DLD1 (cell line): ENCODE results near the gene TADA2A.
"Not testable (repeated sequence)": the region's sequence is repeated elsewhere in the genome, so short reads cannot be mapped to it uniquely, and the experiment has no call there.

Experiments used
- in situ Hi-C: cut with HindIII; loops from 2 replicates; pipeline ENCODE4 v1.10.0; 2017; ENCODE audit warnings: low sequenced_read_pairs

Gene TADA2A

DNA sequence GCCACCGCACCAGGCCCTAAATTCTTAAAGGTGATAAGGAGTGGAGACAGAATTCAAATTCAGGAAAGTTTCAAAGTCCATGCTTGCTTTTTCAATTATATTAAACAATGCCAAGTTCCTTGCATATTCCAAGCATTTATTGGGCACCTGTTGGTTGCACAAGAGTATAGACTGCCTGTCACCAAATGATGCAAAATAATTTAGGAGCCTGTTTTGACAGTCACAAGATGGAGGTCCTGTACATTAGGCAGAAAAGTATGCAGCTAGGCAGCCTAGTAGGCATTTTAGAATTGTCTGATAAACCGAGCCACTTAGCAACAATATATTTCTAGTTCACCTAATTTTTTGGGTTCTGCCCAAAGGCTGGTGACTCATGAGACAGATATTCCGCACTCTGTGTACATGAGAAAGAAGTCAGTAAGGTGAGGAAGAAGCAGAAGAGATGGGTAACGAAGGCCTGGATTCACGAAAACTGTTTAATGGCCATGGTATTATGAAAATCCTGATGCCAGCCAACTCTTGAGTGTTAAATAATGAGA, 7.4 kb upstream of the TADA2A start:
- in situ Hi-C loops, result no loop called here

- in situ Hi-C loops, result no loop called here
Measured at GRCh38 chr17:37400505-37400904, 6.2 kb upstream of the TADA2A start.

DNA sequence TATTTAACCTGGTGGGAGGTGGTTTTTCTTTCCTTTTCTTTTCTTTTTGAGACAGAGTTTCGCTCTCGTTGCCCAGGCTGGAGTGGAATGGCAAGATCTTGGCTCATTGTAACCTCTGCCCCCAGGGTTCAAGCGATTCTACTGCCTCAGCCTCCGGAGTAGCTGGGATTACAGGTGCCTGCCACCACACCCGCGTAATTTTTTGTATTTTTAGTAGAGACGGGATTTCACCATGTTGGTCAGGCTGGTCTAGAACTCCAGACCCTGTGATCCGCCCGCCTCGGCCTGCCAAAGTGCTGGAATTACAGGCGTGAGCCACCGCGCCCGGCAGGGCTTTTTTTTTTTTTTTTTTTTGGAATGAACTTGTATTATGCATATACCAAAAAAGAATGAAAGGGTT, 1.2 kb upstream of the TADA2A start:
- in situ Hi-C loops, result not testable (repeated sequence)

DNA sequence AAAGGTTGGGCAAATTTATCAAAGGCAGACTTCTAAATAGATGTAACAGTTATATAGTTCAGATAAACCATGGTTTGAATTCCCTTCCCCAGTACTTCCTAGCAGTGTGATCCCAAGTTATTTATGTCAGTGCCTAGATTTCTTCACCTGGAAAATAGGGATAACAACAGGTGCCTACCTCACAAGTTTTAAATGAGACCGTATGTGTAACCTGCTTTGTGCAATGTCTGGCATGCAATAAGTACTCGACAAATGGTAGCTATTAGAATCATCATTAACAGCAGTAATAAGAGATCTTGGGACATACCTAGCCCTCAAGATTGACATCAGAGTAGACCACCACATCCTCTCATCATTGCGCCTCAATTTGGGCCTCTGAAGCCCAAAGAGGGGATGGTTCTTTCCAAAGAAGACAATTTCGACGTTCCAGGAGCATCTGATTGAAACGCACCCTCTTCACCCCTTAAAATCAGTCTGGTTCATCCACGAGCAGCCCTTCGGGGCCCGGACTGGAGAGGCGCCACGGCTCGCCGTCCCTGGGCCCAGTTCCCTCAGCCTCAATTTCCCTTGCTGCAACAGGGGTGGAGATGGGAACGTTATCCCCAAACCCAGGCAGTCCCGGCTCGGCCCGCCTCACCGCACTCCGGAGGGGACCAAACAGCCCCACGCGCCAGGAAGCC, 591 bp upstream of the TADA2A start:
- in situ Hi-C loops, result no loop called here

GRCh38 chr17:37408145-37408479, 1.4 kb downstream of the TADA2A start:
- in situ Hi-C loops, result not testable (repeated sequence)

DNA sequence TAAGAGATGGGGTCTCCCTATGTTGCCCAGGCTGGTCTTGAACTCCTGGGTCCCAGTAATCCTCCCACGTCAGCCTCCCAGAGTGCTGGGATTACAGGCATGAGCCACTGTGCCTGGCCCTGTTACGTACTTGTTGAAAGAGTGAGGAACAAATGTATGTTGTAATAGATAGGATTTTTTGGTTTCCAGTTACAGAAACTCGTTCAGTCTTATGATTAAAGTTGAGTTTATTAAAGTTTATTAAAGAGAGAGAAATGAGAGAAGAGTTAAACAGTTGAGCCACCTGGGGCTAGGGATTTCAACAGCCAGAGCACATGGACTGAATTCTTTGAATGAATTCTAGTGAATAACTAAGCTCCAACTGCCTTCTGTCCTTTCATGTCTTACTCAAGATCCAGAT, 3.7 kb downstream of the TADA2A start:
- in situ Hi-C loops, result no loop called here

- in situ Hi-C loops, result no loop called here
Measured at GRCh38 chr17:37413875-37414519, 7.3 kb downstream of the TADA2A start.

DNA sequence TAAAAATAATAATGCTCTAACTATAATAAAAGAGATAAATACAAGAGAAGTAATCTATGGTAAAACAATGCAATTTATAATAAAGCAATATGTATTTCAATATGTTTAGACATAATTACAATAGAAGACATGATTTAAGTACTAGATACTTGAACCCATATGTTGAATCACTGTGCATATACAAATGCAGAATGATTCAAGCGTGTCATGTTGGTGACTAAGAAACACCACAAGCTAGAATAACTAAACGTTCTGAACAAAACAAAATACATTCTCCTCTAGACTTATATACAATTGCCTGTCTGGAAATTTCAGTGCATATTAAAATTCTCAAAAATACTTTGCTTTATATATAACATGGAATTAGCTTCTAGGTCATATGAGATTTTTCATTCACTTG, 11.2 kb downstream of the TADA2A start:
- in situ Hi-C loops, result no loop called here

GRCh38 chr17:37422971-37423625, 16.4 kb downstream of the TADA2A start:
- in situ Hi-C loops, result no loop called here

DNA sequence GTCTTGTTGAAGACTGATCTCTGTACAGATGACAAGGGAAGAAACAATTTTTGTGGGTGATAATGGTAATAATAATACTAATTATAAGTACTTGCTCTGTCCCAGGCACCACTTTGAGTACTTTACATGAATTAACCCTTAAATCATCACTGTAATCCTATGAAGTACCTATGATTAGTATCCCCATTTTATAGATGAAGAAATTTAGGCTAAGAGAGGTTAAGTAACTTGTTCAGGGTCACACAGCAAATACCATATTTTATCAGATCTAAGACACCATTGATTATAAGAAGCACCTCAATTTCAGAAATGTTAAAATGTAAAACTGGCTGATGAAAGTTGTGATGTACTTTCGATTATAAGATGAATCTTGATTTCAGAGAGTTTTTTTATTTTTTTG, 18.6 kb downstream of the TADA2A start:
- in situ Hi-C loops, result no loop called here

GRCh38 chr17:37429039-37429438, 22.4 kb downstream of the TADA2A start:
- in situ Hi-C loops, result no loop called here

GRCh38 chr17:37429453-37429852, 22.8 kb downstream of the TADA2A start:
- in situ Hi-C loops, result no loop called here

DNA sequence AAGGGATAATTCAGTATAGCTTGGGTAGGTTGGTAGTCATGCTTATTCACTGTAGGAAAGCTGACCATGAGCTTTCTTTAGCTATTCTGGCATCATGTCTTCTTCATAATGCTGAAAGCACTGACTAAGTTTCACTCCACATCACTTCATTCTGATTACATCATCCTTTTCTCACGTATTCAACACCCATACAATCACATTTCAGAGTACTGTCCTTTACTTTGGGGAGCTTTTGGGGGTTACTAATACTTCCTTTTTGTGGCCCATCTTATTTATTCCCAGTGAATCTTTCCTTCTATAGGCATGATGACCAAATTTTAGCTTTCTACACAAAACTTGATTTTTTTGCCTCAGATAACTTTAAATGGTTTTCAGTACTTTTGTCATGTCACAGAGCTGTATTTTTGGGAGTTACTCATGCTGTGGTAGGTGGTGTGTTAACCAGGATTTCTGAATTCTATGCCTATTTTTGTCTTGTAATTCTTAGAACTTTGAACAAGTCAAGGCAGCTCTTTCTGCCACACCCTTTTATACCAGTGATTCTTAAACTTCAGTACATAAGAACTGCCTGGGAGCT, 23.5 kb downstream of the TADA2A start:
- in situ Hi-C loops, result no loop called here

DNA sequence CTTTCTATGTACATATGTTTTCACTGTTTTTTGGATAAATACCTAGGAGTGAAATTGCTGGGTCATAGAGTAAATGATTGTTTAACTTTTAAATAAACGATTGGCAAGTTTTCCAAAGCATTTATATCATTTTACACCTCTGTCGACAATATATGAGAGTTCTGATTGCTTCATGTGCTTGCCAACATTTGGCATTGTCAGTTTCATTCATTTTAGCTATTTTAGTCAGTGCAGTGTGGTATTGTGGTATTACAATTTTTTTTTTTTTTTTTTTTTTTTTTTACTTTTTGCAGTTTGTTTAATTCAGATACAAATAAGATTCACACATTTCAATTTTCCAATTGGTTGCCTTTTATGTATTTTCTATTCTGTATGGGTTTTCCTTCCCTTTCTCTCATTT, 26.0 kb downstream of the TADA2A start:
- in situ Hi-C loops, result no loop called here

DNA sequence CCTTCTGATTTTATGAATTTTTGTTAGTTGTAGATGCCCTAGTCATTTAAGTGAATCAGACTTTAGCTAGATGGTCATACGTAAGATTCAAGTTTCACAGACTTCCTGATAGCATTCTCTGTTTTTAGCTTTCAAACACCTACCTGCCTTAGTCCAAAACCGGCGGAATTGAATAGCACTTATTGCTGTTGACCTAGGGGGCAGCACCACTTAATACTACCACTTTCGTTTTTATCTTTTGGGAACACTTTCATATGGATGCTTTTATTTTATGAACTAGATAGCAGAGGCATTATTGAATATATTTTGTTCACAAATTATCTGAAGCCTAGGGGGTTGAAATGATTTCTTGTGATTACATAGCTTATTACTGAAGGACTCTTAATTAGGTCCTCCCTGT, 31.5 kb downstream of the TADA2A start:
- in situ Hi-C loops, result no loop called here

DNA sequence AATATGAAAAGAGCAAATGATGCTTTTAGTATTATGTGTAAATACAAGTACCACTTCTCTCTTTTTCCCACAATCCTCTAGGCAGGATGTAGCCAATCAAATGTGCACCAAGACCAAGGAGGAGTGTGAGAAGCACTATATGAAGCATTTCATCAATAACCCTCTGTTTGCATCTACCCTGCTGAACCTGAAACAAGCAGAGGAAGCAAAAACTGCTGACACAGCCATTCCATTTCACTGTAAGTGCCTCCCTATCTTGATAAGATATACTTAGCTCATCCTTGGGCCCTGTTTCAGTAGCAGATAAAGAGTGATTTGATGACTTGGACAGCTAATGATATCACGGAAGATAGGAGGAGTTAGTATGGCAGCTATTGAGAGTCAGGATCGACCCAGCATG, 33.7 kb downstream of the TADA2A start:
- in situ Hi-C loops, result no loop called here

DNA sequence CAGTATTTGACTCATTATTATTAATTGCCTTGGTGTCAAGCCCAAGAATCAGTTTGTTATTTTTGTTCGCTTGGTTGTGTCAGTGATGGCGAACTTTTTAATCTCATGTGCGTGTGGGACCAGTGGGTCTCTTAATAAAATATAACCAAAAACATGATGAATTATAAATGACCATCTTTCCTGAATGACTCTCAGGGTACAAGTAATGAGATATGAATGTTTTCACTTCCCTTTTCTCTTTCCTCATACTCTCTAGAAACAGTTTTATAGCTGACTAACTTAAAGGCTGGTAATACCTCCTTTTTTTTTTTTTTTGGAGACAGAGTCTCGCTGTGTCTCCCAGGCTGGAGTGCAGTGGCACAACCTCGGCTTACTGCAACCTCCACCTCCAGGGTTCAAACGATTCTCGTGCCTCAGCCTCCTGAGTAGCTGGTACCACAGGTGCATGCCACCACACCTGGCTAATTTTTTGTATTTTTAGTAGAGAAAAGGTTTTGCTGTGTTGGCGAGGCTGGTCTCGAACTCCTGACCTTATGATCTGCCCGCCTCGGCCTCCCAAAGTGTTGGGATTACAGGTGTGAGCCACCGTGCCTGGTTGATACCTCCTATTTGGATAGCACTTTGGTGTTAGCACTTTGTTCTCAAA, 34.8 kb downstream of the TADA2A start:
- in situ Hi-C loops, result not testable (repeated sequence)

GRCh38 chr17:37446027-37446426, 39.3 kb downstream of the TADA2A start:
- in situ Hi-C loops, result no loop called here

- in situ Hi-C loops, result no loop called here
Measured at GRCh38 chr17:37447641-37448040, 41.0 kb downstream of the TADA2A start.

DNA sequence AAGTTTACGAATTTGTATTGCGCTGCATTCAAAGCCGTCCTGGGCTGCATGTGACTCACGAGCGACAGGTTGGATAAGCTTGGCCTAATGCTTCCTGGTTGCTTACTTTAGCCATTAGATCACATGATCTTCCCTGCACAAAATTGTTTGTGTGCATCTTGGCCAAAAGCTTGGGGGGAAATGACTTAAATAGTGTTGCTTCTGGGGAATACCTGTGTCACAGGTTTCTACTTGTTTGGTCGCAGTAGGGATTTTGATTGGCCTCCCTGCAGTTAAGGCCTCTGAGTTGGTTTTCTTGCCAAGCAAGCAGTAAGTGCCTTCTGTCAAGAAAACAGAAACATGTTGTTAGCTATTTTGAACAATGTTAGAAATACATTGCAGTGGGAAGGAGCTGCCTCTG, 43.4 kb downstream of the TADA2A start:
- in situ Hi-C loops, result no loop called here

GRCh38 chr17:37457801-37458200, 51.1 kb downstream of the TADA2A start:
- in situ Hi-C loops, result not testable (repeated sequence)
